ENCODE measurements around the gene RALB.

DNA sequence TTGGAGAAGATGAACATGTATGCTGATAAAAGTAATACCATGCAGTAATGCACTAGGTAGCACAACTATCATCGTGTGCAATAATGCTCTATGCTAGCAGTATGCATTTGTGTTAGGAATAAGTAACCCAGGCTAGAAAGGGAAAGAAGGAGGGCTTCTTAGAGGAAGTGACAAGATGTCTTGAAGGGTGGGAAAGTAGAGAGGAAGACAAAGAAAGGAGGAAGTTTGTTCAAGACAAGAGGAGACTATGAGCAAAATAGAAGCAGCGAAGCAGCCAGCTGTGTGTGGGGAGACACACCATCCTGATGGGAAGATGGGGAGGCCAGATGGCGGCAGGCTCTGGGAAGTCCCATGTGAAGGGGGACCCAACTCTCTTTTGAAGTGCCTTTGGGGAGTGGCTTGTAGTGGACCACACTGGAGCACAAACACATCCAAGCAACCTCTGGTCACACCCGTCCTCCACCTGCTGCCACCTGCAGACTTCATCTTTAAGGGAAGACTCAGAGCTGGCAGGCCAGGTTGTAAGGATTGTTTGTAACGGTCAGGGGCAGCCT, 53.4 kb downstream of the RALB start:
- TF ChIP-seq, protein P1, sequence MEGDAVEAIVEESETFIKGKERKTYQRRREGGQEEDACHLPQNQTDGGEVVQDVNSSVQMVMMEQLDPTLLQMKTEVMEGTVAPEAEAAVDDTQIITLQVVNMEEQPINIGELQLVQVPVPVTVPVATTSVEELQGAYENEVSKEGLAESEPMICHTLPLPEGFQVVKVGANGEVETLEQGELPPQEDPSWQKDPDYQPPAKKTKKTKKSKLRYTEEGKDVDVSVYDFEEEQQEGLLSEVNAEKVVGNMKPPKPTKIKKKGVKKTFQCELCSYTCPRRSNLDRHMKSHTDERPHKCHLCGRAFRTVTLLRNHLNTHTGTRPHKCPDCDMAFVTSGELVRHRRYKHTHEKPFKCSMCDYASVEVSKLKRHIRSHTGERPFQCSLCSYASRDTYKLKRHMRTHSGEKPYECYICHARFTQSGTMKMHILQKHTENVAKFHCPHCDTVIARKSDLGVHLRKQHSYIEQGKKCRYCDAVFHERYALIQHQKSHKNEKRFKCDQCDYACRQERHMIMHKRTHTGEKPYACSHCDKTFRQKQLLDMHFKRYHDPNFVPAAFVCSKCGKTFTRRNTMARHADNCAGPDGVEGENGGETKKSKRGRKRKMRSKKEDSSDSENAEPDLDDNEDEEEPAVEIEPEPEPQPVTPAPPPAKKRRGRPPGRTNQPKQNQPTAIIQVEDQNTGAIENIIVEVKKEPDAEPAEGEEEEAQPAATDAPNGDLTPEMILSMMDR (conservative IDR thresholded peaks at IDR 0.05; ENCODE audit: low read depth in 2 of 2) = no peak
- no peak for TF ChIP-seq POLR2AphosphoS5 (IDR thresholded peaks at IDR 0.05; ENCODE audit: low read depth)
- TF ChIP-seq EZH2phosphoT487 (IDR thresholded peaks at IDR 0.05; ENCODE audit: unreplicated experiment) = no peak
- TF ChIP-seq EZH2 (IDR thresholded peaks at IDR 0.05; ENCODE audit: low read depth, unreplicated experiment) = no peak
- TF ChIP-seq, protein P2, sequence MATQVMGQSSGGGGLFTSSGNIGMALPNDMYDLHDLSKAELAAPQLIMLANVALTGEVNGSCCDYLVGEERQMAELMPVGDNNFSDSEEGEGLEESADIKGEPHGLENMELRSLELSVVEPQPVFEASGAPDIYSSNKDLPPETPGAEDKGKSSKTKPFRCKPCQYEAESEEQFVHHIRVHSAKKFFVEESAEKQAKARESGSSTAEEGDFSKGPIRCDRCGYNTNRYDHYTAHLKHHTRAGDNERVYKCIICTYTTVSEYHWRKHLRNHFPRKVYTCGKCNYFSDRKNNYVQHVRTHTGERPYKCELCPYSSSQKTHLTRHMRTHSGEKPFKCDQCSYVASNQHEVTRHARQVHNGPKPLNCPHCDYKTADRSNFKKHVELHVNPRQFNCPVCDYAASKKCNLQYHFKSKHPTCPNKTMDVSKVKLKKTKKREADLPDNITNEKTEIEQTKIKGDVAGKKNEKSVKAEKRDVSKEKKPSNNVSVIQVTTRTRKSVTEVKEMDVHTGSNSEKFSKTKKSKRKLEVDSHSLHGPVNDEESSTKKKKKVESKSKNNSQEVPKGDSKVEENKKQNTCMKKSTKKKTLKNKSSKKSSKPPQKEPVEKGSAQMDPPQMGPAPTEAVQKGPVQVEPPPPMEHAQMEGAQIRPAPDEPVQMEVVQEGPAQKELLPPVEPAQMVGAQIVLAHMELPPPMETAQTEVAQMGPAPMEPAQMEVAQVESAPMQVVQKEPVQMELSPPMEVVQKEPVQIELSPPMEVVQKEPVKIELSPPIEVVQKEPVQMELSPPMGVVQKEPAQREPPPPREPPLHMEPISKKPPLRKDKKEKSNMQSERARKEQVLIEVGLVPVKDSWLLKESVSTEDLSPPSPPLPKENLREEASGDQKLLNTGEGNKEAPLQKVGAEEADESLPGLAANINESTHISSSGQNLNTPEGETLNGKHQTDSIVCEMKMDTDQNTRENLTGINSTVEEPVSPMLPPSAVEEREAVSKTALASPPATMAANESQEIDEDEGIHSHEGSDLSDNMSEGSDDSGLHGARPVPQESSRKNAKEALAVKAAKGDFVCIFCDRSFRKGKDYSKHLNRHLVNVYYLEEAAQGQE (IDR thresholded peaks at IDR 0.05; ENCODE audit: unreplicated experiment) = no peak
- no peak for TF ChIP-seq CREB1 (CRISPR knock-in tag; IDR thresholded peaks at IDR 0.05; ENCODE audit: low read depth)
- no peak for TF ChIP-seq ZNF331 (CRISPR knock-in tag; IDR thresholded peaks at IDR 0.05; ENCODE audit: low read depth)
- no peak for TF ChIP-seq NANOG (IDR thresholded peaks at IDR 0.05; ENCODE audit: borderline replicate concordance)
- no peak for TF ChIP-seq STAT1 (IDR thresholded peaks at IDR 0.05; ENCODE audit: unreplicated experiment)
- TF ChIP-seq ZNF114 (CRISPR knock-in tag; IDR thresholded peaks at IDR 0.05) = no peak
- TF ChIP-seq, protein P3, sequence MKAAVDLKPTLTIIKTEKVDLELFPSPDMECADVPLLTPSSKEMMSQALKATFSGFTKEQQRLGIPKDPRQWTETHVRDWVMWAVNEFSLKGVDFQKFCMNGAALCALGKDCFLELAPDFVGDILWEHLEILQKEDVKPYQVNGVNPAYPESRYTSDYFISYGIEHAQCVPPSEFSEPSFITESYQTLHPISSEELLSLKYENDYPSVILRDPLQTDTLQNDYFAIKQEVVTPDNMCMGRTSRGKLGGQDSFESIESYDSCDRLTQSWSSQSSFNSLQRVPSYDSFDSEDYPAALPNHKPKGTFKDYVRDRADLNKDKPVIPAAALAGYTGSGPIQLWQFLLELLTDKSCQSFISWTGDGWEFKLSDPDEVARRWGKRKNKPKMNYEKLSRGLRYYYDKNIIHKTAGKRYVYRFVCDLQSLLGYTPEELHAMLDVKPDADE (IDR thresholded peaks at IDR 0.05) = no peak

Data from GM23338 (cell line).